ENCODE measurements around the gene C1QTNF3. TPM values are rescaled to one million over a fixed set of nuclear protein-coding genes. Genes with fewer than 3 reads are reported as not detected.
A peak's percentile ranks its signal among the peaks of the same experiment; 100 is the strongest.

Gene C1QTNF3
- total RNA-seq, 4 donors from 2014 or later, result 8.2 to 14.9 (median 13.2) TPM

DNA sequence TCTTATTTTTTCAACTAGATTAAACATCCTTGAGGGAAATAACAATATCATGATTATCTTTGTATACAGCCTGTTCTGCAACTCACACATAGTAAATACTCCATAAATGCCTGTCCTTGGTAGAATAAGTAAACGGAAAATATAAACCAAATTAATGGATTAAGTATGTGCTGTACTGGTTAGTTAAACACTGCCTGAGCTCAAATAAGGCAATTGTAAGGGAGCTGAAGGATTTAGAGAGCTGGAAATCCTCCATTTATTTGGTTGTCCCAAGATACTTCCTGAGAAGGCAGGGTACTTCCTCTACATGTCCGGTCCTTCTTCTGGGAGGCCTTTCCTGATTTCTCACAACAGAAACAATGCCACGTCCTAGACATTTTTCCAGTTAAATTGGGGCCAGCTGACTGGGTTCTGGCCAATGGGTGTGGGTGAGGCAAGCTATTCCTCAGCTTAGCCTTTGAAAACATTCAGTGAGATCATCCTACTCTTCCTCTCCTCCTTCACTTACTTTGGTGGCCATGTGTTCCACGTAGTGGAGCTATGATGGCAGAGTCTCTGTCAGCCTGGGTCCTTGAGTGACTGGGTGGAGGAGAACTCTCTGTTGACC, 8.5 kb upstream of the C1QTNF3 start:
- WGBS, 2 donors (ENCODE audit: low coverage in 1 of 2), result 77 to 95% methylated on average over 2 to 3 of the region's 4 CpGs
- H3K4me3 ChIP-seq, result no peak overlapping the region
- no peak overlapping the region for H3K27ac ChIP-seq
- H3K4me1 ChIP-seq, result peaks cover 0 to 5% (median 0%) of the 10 kb centered on the region in 3 donors
- no peaks in the 10 kb centered on the region for H3K27me3 ChIP-seq
- TF ChIP-seq, protein P1, sequence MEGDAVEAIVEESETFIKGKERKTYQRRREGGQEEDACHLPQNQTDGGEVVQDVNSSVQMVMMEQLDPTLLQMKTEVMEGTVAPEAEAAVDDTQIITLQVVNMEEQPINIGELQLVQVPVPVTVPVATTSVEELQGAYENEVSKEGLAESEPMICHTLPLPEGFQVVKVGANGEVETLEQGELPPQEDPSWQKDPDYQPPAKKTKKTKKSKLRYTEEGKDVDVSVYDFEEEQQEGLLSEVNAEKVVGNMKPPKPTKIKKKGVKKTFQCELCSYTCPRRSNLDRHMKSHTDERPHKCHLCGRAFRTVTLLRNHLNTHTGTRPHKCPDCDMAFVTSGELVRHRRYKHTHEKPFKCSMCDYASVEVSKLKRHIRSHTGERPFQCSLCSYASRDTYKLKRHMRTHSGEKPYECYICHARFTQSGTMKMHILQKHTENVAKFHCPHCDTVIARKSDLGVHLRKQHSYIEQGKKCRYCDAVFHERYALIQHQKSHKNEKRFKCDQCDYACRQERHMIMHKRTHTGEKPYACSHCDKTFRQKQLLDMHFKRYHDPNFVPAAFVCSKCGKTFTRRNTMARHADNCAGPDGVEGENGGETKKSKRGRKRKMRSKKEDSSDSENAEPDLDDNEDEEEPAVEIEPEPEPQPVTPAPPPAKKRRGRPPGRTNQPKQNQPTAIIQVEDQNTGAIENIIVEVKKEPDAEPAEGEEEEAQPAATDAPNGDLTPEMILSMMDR (IDR thresholded peaks at IDR 0.05), result no peak
- no peak for TF ChIP-seq EP300 (IDR thresholded peaks at IDR 0.05)
- TF ChIP-seq POLR2A (IDR thresholded peaks at IDR 0.05), result no peak
- no peak for TF ChIP-seq POLR2AphosphoS5 (IDR thresholded peaks at IDR 0.05)
- H3K9me3 ChIP-seq, result no peaks in the 10 kb centered on the region
- peaks cover 0 to 15% of the 10 kb centered on the region in 2 donors for H3K36me3 ChIP-seq
- no peak for ATAC-seq

DNA sequence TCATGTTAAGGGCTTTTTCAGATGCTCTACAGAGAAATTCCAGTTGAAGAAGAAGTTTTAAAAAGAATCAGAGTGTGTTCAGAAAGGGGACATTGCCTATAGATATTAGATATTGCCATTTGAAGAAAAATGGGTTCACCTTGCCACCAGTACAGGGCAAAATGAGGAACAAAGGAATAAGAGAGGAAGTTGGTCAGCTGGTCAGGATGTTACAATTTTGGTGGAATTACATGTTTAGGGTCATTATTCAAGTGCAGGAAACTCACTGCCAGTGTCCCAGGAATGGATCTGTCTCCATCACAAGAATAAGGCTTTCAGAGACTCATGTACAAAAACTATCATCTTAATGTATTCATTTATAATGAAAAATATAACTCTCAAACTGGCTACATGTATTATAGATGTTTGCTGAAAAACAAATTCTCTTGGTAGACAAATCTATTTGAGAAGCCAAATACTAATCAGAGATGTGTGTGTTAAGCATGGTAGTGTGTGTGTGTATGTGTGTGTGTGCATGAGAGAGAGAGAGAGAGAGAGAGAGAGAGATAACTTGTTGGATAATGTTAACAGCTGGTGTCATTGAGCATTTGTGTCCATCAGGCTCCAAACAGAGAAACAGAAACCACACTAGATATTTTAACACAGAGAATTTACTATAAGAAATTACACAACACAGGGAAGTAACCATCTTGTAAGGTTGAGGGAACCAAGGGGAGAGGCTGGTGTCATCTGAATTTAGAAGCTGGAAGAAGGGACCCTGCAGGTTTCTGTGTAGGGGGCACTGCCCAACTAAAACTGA, 5.0 kb upstream of the C1QTNF3 start:
- ATAC-seq, result no peak
- TF ChIP-seq POLR2A (IDR thresholded peaks at IDR 0.05), result no peak
- TF ChIP-seq EP300 (IDR thresholded peaks at IDR 0.05), result no peak
- TF ChIP-seq POLR2AphosphoS5 (IDR thresholded peaks at IDR 0.05), result no peak
- TF ChIP-seq, protein P1 (IDR thresholded peaks at IDR 0.05), result no peak
- Histone ChIP-seq H3K36me3 (peaks cover 0 to 15% of the 10 kb centered on the region in 2 donors), H3K27me3 (no peaks in the 10 kb centered on the region), H3K4me1 (peaks cover 7 to 32% (median 10%) of the 10 kb centered on the region in 3 donors), H3K27ac (no peak overlapping the region), H3K4me3 (no peak overlapping the region), H3K9me3 (no peaks in the 10 kb centered on the region)

DNA sequence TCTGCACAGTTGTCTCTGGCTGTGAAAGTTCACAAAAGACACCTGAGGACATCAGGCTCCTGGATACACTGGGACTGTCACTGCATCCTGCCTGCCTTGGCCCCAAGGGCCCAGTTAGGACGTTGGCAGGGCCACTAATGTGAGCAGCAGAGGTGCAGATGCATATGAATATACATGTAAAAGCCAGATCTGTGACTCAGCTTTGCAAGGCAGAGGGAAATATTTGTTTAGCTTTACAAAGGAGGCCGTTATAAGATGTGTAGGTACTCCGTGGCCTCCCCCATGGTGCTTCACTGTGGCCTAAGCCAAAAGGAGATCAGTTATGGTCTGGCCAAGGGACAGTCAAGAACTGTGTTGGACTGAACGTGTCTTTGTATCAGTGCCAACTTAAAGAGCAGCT, 4.1 kb upstream of the C1QTNF3 start:
- Histone ChIP-seq H3K4me3 (no peak overlapping the region), H3K36me3 (peaks cover 0 to 15% of the 10 kb centered on the region in 2 donors), H3K27ac (no peak overlapping the region), H3K4me1 (peaks cover 7 to 36% (median 10%) of the 10 kb centered on the region in 3 donors), H3K27me3 (no peaks in the 10 kb centered on the region), H3K9me3 (no peaks in the 10 kb centered on the region)
- no peak for TF ChIP-seq POLR2AphosphoS5 (IDR thresholded peaks at IDR 0.05)
- TF ChIP-seq, protein P1 (IDR thresholded peaks at IDR 0.05), result no peak
- no peak for TF ChIP-seq EP300 (IDR thresholded peaks at IDR 0.05)
- no peak for TF ChIP-seq POLR2A (IDR thresholded peaks at IDR 0.05)
- 71 to 77% methylated on average over 3 of the region's 4 CpGs for WGBS, 2 donors (ENCODE audit: low coverage in 1 of 2)
- ATAC-seq, result no peak

DNA sequence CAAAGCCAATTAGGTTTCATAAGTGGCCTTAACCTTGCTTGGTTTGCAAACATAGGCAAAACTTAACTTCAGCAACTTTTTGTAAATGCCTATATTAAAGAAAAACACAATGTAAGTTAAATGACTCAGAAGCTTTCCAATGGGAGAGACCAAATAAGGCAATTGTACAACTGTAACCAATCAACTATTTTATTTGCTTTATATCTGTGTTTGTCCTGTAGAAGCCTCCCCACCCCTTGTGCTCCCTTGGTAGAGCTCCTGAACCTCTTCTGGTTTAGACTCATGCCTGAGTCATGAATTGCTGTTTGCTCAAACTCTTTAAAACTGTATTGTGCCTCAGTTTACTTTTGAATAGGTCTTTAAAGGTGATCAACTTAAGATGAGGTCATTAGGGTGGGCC, 3.0 kb upstream of the C1QTNF3 start:
- no peaks in the 10 kb centered on the region for H3K27me3 ChIP-seq
- H3K27ac ChIP-seq, result no peak overlapping the region
- no peak overlapping the region for H3K4me3 ChIP-seq
- ATAC-seq, result no peak
- H3K36me3 ChIP-seq, result peaks cover 0 to 15% of the 10 kb centered on the region in 2 donors
- peaks cover 7 to 45% (median 10%) of the 10 kb centered on the region in 3 donors for H3K4me1 ChIP-seq
- no peak for TF ChIP-seq POLR2AphosphoS5 (IDR thresholded peaks at IDR 0.05)
- H3K9me3 ChIP-seq, result no peaks in the 10 kb centered on the region

DNA sequence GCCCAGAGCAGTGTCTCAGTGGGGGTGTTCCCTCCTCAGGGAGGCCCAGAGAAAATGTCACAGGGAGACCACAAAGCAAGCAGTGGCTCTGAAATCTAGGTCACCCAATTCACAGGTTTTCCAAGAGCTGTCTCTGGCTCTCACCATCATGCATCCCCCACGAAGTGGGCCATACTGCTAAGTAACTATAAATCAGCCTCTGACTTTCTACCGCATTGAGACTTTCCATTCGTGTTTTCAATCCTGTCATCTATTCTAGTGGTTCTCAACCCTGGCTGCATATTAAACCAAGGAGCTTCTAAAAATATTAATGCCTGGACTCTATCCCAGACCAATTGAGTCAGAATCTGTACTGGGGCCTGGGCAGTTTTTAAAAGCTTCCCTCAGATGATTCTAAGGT, 2.0 kb upstream of the C1QTNF3 start:
- Histone ChIP-seq H3K36me3 (peaks cover 0 to 8% of the 10 kb centered on the region in 2 donors), H3K27ac (peak overlapping the region in 2 of 4 donors; percentile 26 to 59), H3K27me3 (no peaks in the 10 kb centered on the region), H3K4me1 (peaks cover 7 to 45% (median 10%) of the 10 kb centered on the region in 3 donors), H3K4me3 (no peak overlapping the region), H3K9me3 (no peaks in the 10 kb centered on the region)
- WGBS, 2 donors (ENCODE audit: low coverage in 1 of 2), result 21% methylated on average over 3 of the region's 3 CpGs; no CpG with 5 or more reads in 1 of the 2 donors
- TF ChIP-seq POLR2AphosphoS5 (IDR thresholded peaks at IDR 0.05) (no peak), EP300 (IDR thresholded peaks at IDR 0.05) (no peak), POLR2A (IDR thresholded peaks at IDR 0.05) (no peak)
- TF ChIP-seq, protein P1 (IDR thresholded peaks at IDR 0.05), result no peak
- no peak for ATAC-seq
